OCI-LY7 (cell line): ENCODE results near the gene SPAG16. TPM values are rescaled to one million over a fixed set of nuclear protein-coding genes. Genes with fewer than 3 reads are reported as not detected.

Experiments
- BruUV-seq: library from RNA; stranded (reverse); fragments of 400-500 nt; replicated peaks from 2 replicates; lab custom pipeline; 2021; lab: Mats Ljungman, UMichigan
- CTCF ChIA-PET: fragments of 300-600 bp; sonication (Branson Sonifier 250); formaldehyde crosslinking; loops from one replicate; lab custom pipeline; 2022; ENCODE audit warnings: antibody characterized with exemption; ENCODE audit not compliant: unreplicated experiment; lab: Charles Lee
- POLR2A ChIA-PET: fragments of 300-600 bp; sonication (Branson Sonifier 250); formaldehyde crosslinking; loops from one replicate; lab custom pipeline; 2022; ENCODE audit warnings: antibody characterized with exemption; lab: Charles Lee
- DNase-seq: peaks from one replicate; pipeline ENCODE4 v3.0.0-alpha.2; 2015; ENCODE audit warnings: low spot score
- H2AFZ ChIP-seq: fragments of 200-600 bp; sonication (generic), shearing (Covaris generic); 2 replicates; pipeline ENCODE4 v1.6.1; 2014; ENCODE audit warnings: mild to moderate bottlenecking, antibody characterized with exemption, low read length, moderate library complexity
- H3K27ac ChIP-seq: fragments of 200-600 bp; sonication (generic); 2 replicates; pipeline ENCODE4 v1.5.1; 2014; ENCODE audit warnings: mixed run types, low read depth, mild to moderate bottlenecking, moderate library complexity, low read length, inconsistent platforms; ENCODE audit not compliant: poor library complexity, severe bottlenecking
- H3K36me3 ChIP-seq: fragments of 200-600 bp; sonication (generic); 2 replicates; pipeline ENCODE4 v1.6.1; 2014; ENCODE audit warnings: mild to moderate bottlenecking, antibody characterized with exemption, low read length, moderate library complexity, mixed read lengths; ENCODE audit not compliant: insufficient read depth
- H3K4me1 ChIP-seq: fragments of 200-600 bp; sonication (generic); 2 replicates; pipeline ENCODE4 v1.5.1; 2014; ENCODE audit warnings: mild to moderate bottlenecking, low read length; ENCODE audit not compliant: insufficient read depth, poor library complexity, severe bottlenecking
- H3K4me2 ChIP-seq: fragments of 200-600 bp; sonication (generic); 2 replicates; pipeline ENCODE4 v1.6.1; 2014; ENCODE audit warnings: mild to moderate bottlenecking, low read length
- H3K4me3 ChIP-seq: fragments of 200-600 bp; sonication (generic); 2 replicates; pipeline ENCODE4 v1.5.1; 2014; ENCODE audit warnings: mild to moderate bottlenecking, low read depth, low read length; ENCODE audit not compliant: poor library complexity, severe bottlenecking
- H3K79me2 ChIP-seq: fragments of 200-600 bp; sonication (generic); 2 replicates; pipeline ENCODE4 v1.6.1; 2016; ENCODE audit warnings: low read depth, mild to moderate bottlenecking, low read length, moderate library complexity, mixed read lengths; ENCODE audit not compliant: insufficient read depth
- H3K9me2 ChIP-seq: fragments of 200-600 bp; sonication (generic); 2 replicates; pipeline ENCODE4 v1.6.1; 2016; ENCODE audit warnings: mild to moderate bottlenecking, low read length, mixed read lengths; ENCODE audit not compliant: insufficient read depth
- H3K9me3 ChIP-seq: fragments of 200-600 bp; sonication (generic); 2 replicates; pipeline ENCODE4 v1.6.1; 2014; ENCODE audit warnings: mild to moderate bottlenecking, mixed run types, low read length, mixed read lengths
- H4K20me1 ChIP-seq: fragments of 200-600 bp; sonication (generic); 2 replicates; pipeline ENCODE4 v1.6.1; 2014; ENCODE audit warnings: mild to moderate bottlenecking, antibody characterized with exemption, low read length, moderate library complexity, mixed read lengths; ENCODE audit not compliant: insufficient read depth
- EZH2phosphoT487 ChIP-seq: fragments of 200-600 bp; sonication (generic); IDR thresholded peaks from 2 replicates; pipeline ENCODE4 v1.6.1; 2018; ENCODE audit warnings: low read depth, borderline replicate concordance, mild to moderate bottlenecking, mixed run types, antibody characterized with exemption, low read length, moderate library complexity, mixed read lengths
- intact Hi-C: fragments of 100-400 bp; cut with micrococcal nuclease; formaldehyde crosslinking; loops from one replicate; pipeline ENCODE4 v1.10.0; 2022; ENCODE audit not compliant: unreplicated experiment
- total RNA-seq, 2 experiments: library from RNA; depleted of rRNA in 1 of 2; stranded (reverse); fragments of >200 nt in 1 of 2; shearing (Covaris generic) in 1 of 2; gene quantifications; 2 replicates each; pipeline ENCODE4 v1.2.3, GENCODE V29; 2014 to 2022
- TF ChIP-seq, protein P1 (sequence below): fragments of 200-600 bp; sonication (generic); conservative IDR thresholded peaks from 2 replicates; pipeline ENCODE4 v1.5.1; 2014; ENCODE audit warnings: mild to moderate bottlenecking, antibody characterized with exemption, low read length, moderate library complexity, mixed read lengths

SPAG16 gene
- total RNA-seq, 2 experiments from 2014 or later = 22.1 to 24.2 TPM

DNA sequence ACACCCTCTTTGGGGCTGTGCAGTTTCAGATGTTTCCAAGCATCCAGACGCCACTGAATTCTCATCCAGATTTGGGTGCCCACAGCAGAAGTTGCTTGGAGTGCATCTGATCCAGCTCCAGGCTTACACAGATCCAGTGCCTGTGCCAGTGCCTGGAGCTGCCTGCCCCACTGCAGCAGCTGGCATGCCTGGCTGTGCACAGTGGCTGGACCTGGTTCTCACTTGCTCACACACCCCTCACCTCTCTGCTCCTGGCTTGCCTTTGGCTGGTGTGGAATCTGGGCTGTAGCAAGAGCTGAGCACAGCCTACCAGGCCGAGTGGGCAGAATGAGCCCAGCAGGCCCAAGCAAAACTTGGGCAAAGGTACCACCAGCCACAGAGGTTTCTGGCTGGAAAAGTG is 137.9 kb downstream of the SPAG16 start:
- ChIA-PET POLR2A (interaction anchor here (0.6 to 2.3 kb wide), 4 partner anchors 9 to 991 kb away, joined by 3 to 8 read pairs (median 4); no protein-coding TSS in a partner anchor), CTCF (no interaction called here)
- Histone ChIP-seq H3K4me2 (no peak overlapping the region), H4K20me1 (no peaks in the 10 kb centered on the region), H3K9me2 (no peaks in the 10 kb centered on the region), H3K36me3 (no peaks in the 10 kb centered on the region), H3K4me1 (no peaks in the 10 kb centered on the region), H2AFZ (no peak overlapping the region), H3K27ac (no peak overlapping the region), H3K79me2 (no peaks in the 10 kb centered on the region), H3K4me3 (no peak overlapping the region), H3K9me3 (no peaks in the 10 kb centered on the region)
- no TSS peak for BruUV-seq
- TF ChIP-seq, protein P1, sequence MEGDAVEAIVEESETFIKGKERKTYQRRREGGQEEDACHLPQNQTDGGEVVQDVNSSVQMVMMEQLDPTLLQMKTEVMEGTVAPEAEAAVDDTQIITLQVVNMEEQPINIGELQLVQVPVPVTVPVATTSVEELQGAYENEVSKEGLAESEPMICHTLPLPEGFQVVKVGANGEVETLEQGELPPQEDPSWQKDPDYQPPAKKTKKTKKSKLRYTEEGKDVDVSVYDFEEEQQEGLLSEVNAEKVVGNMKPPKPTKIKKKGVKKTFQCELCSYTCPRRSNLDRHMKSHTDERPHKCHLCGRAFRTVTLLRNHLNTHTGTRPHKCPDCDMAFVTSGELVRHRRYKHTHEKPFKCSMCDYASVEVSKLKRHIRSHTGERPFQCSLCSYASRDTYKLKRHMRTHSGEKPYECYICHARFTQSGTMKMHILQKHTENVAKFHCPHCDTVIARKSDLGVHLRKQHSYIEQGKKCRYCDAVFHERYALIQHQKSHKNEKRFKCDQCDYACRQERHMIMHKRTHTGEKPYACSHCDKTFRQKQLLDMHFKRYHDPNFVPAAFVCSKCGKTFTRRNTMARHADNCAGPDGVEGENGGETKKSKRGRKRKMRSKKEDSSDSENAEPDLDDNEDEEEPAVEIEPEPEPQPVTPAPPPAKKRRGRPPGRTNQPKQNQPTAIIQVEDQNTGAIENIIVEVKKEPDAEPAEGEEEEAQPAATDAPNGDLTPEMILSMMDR = no peak
- no peak for TF ChIP-seq EZH2phosphoT487
- intact Hi-C loops = no loop called here
- no peak for DNase-seq

GRCh38 chr2:213425618-213426017 is 141.4 kb downstream of the SPAG16 start:
- ChIA-PET CTCF (no interaction called here), POLR2A (no interaction called here)
- Histone ChIP-seq H3K79me2 (no peaks in the 10 kb centered on the region), H3K9me3 (no peaks in the 10 kb centered on the region), H4K20me1 (no peaks in the 10 kb centered on the region), H3K9me2 (no peaks in the 10 kb centered on the region), H3K4me3 (no peak overlapping the region), H3K4me1 (no peaks in the 10 kb centered on the region), H3K36me3 (no peaks in the 10 kb centered on the region), H2AFZ (no peak overlapping the region), H3K27ac (no peak overlapping the region), H3K4me2 (no peak overlapping the region)
- intact Hi-C loops = no loop called here
- BruUV-seq = no TSS peak
- TF ChIP-seq, protein P1 = no peak
- TF ChIP-seq EZH2phosphoT487 = no peak
- no peak for DNase-seq

DNA sequence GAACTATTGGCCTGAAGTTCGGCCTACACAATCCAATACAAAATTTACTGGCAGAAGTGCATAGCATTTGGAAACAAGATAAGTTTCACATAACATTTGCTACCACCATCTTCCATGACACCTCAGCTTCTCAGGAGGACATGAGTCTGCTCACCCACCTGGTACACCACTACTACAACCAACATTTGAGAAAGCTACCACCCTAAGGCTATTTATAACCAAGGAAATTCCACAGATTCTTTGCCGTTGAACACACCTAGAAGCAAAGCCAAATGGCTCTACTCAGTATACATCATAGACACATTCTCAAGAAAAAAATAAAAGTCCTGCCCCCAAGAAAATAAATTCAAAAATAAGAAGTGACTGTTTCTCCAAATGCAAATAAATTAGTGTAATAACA is 145.3 kb downstream of the SPAG16 start:
- Histone ChIP-seq H3K4me3 (no peak overlapping the region), H3K9me2 (no peaks in the 10 kb centered on the region), H3K4me1 (no peaks in the 10 kb centered on the region), H4K20me1 (no peaks in the 10 kb centered on the region), H2AFZ (no peak overlapping the region), H3K9me3 (no peaks in the 10 kb centered on the region), H3K79me2 (no peaks in the 10 kb centered on the region), H3K27ac (no peak overlapping the region), H3K4me2 (no peak overlapping the region), H3K36me3 (no peaks in the 10 kb centered on the region)
- BruUV-seq = no TSS peak
- CTCF ChIA-PET = no interaction called here
- intact Hi-C loops = no loop called here
- POLR2A ChIA-PET = no interaction called here
- DNase-seq = no peak
- TF ChIP-seq, protein P1 = no peak
- no peak for TF ChIP-seq EZH2phosphoT487
